Skeletal muscle tissue (tissue), 4 donors: ENCODE data around the gene ZNF746. TPM values are rescaled to one million over a fixed set of nuclear protein-coding genes. Genes with fewer than 3 reads are reported as not detected.

ENCODE experiments used
- H3K27ac ChIP-seq: one replicate; pipeline ENCODE4 v1.7.0; 2013; ENCODE audit warnings: mild to moderate bottlenecking, low read depth, low read length, inconsistent platforms
- H3K27me3 ChIP-seq, 3 donors: one replicate each; pipeline ENCODE4 v1.7.0; 2013; ENCODE audit warnings: low read length in 3 of 3; ENCODE audit not compliant: control insufficient read depth in 3 of 3, insufficient read depth in 3 of 3
- H3K36me3 ChIP-seq, 3 donors: one replicate each; pipeline ENCODE4 v1.7.0; 2013; ENCODE audit warnings: low read length in 3 of 3; ENCODE audit not compliant: control insufficient read depth in 3 of 3, insufficient read depth in 3 of 3
- H3K4me1 ChIP-seq, 3 donors: one replicate each; pipeline ENCODE4 v1.7.0; 2013; ENCODE audit warnings: low read length in 3 of 3, mild to moderate bottlenecking in 3 of 3; ENCODE audit not compliant: control insufficient read depth in 3 of 3, insufficient read depth in 3 of 3
- H3K4me3 ChIP-seq, 3 donors: one replicate each; pipeline ENCODE4 v1.7.0; 2013; ENCODE audit warnings: low read length in 3 of 3
- H3K9ac ChIP-seq, 3 donors: one replicate each; pipeline ENCODE4 v1.7.0; 2013; ENCODE audit warnings: low read length in 3 of 3, mild to moderate bottlenecking in 3 of 3, moderate library complexity in 2 of 3, low read depth in 1 of 3
- H3K9me3 ChIP-seq, 3 donors: one replicate each; pipeline ENCODE4 v1.7.0; 2013; ENCODE audit warnings: low read length in 3 of 3; ENCODE audit not compliant: control insufficient read depth in 3 of 3
- total RNA-seq: library from RNA; depleted of rRNA; stranded (reverse); fragments of >200 nt; gene quantifications from one replicate; pipeline ENCODE4 v1.2.3, GENCODE V29; 2014
- donor health status: Osteomylitis.

The ZNF746 gene
- total RNA-seq, 1 donor from 2014 or later: 12.0 TPM

- Histone ChIP-seq H3K4me3 (no peak overlapping the region), H3K9ac (no peak overlapping the region), H3K4me1 (no peaks in the 10 kb centered on the region), H3K9me3 (no peaks in the 10 kb centered on the region), H3K27ac (no peak overlapping the region), H3K27me3 (no peaks in the 10 kb centered on the region), H3K36me3 (peaks cover 33 to 40% (median 39%) of the 10 kb centered on the region in 3 donors)
Measured at GRCh38 chr7:149432121-149432691, 65.4 kb downstream of the ZNF746 start.

- peaks cover 32 to 39% (median 37%) of the 10 kb centered on the region in 3 donors for H3K36me3 ChIP-seq
- H3K4me3 ChIP-seq: no peak overlapping the region
- H3K9me3 ChIP-seq: no peaks in the 10 kb centered on the region
- H3K4me1 ChIP-seq: no peaks in the 10 kb centered on the region
- H3K27me3 ChIP-seq: no peaks in the 10 kb centered on the region
- no peak overlapping the region for H3K27ac ChIP-seq
- H3K9ac ChIP-seq: no peak overlapping the region
Measured at GRCh38 chr7:149431486-149432120, 66.0 kb downstream of the ZNF746 start.

GRCh38 chr7:149430192-149430591 lies 67.4 kb downstream of the ZNF746 start:
- H3K9me3 ChIP-seq: no peaks in the 10 kb centered on the region
- peaks cover 26 to 29% (median 28%) of the 10 kb centered on the region in 3 donors for H3K36me3 ChIP-seq
- H3K27ac ChIP-seq: no peak overlapping the region
- H3K4me1 ChIP-seq: no peaks in the 10 kb centered on the region
- H3K4me3 ChIP-seq: no peak overlapping the region
- H3K27me3 ChIP-seq: no peaks in the 10 kb centered on the region
- no peak overlapping the region for H3K9ac ChIP-seq

GRCh38 chr7:149427893-149428292 lies 69.7 kb downstream of the ZNF746 start:
- Histone ChIP-seq H3K36me3 (peaks cover 17 to 20% (median 18%) of the 10 kb centered on the region in 3 donors), H3K4me1 (no peaks in the 10 kb centered on the region), H3K27ac (no peak overlapping the region), H3K9me3 (no peaks in the 10 kb centered on the region), H3K4me3 (no peak overlapping the region), H3K9ac (no peak overlapping the region), H3K27me3 (peaks cover 0 to 5% (median 5%) of the 10 kb centered on the region in 3 donors)

- Histone ChIP-seq H3K9ac (no peak overlapping the region), H3K4me1 (no peaks in the 10 kb centered on the region), H3K36me3 (peaks cover 10 to 13% (median 11%) of the 10 kb centered on the region in 3 donors), H3K4me3 (no peak overlapping the region), H3K9me3 (no peaks in the 10 kb centered on the region), H3K27me3 (peaks cover 0 to 8% (median 8%) of the 10 kb centered on the region in 3 donors), H3K27ac (no peak overlapping the region)
Measured at GRCh38 chr7:149427096-149427680, 70.4 kb downstream of the ZNF746 start.

- H3K27me3 ChIP-seq: peaks cover 0 to 14% (median 12%) of the 10 kb centered on the region in 3 donors
- H3K27ac ChIP-seq: no peak overlapping the region
- no peaks in the 10 kb centered on the region for H3K9me3 ChIP-seq
- H3K9ac ChIP-seq: peak overlapping the region in 1 of 3 donors; percentile 16
- H3K36me3 ChIP-seq: no peaks in the 10 kb centered on the region
- H3K4me3 ChIP-seq: no peak overlapping the region
- peaks cover 0 to 5% (median 4%) of the 10 kb centered on the region in 3 donors for H3K4me1 ChIP-seq
Measured at GRCh38 chr7:149423449-149424110, 74.0 kb downstream of the ZNF746 start.

GRCh38 chr7:149422914-149423301 lies 74.7 kb downstream of the ZNF746 start:
- H3K27me3 ChIP-seq: peaks cover 0 to 14% (median 12%) of the 10 kb centered on the region in 3 donors
- no peaks in the 10 kb centered on the region for H3K9me3 ChIP-seq
- H3K4me3 ChIP-seq: peak overlapping the region; percentile 25 to 63 (median 49)
- H3K36me3 ChIP-seq: no peaks in the 10 kb centered on the region
- peaks cover 0 to 5% (median 4%) of the 10 kb centered on the region in 3 donors for H3K4me1 ChIP-seq
- no peak overlapping the region for H3K27ac ChIP-seq
- H3K9ac ChIP-seq: peak overlapping the region in 1 of 3 donors; percentile 60

Other genes starting within 250 kb of the ZNF746 start
- 8.9 TPM for gene ZNF783, start 235.6 kb downstream of the ZNF746 start, total RNA-seq
- gene ZNF777, start 36.7 kb downstream of the ZNF746 start, total RNA-seq: 2.1 TPM